Activated CD4-positive, CD25-positive, alpha-beta regulatory T cell treated with anti-CD3 and anti-CD28 coated beads, Interleukin-2, amount 50 U/mL, for 72 hours (primary cell): ENCODE data around the gene SERP2.

ENCODE experiments used
- DNase-seq: peaks from one replicate; pipeline ENCODE4 v3.0.0; 2021

The SERP2 gene

DNA sequence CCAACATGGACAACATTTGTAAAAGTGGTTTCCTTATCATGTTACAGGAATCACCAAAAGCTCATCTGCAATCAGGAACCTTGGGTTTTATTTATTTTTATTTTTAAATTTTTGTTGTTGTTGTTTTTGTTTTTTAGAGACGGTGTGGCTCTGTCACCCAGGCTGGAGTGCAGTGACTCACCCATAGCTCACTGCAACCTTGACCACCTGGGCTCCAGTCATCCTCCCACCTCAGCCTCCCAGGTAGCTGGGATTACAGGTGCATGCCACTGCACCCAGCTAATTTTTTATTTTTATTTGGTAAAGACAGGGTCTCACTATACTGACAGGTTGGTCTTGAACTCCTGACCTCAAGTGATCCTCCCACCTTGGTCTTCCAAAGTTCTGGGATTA, 13.6 kb upstream of the SERP2 start:
- DNase-seq, result no peak

DNA sequence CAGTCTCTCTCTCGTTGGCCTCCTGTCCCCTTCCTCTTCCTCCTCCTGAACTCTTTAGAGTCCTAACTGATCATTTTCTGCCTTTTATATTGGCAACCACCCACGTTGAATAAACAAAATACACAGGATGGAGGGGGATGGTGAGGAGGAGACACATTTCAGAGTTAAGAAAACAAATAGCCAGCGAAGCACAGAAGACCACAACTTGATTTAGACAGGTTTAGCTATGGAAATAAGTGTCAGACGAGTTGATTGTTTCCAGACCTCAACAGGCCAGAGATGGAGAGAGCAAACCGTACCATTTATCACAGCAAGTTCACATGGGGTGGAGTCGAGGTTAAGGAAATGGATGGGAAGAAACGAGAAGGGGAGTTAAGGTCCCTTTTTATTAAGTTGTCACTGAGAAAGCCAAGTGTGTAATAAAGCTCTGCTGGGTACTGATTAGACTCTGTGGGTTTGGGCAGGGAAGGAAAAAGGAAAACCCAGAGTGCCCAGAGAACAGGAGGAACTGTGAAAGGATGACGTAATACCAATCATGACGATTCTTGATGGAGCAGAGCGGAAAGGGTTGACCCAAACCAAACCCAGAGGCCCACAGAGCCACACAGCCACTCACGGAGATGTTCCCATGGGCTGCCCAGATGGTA, 11.1 kb upstream of the SERP2 start:
- no peak for DNase-seq

DNA sequence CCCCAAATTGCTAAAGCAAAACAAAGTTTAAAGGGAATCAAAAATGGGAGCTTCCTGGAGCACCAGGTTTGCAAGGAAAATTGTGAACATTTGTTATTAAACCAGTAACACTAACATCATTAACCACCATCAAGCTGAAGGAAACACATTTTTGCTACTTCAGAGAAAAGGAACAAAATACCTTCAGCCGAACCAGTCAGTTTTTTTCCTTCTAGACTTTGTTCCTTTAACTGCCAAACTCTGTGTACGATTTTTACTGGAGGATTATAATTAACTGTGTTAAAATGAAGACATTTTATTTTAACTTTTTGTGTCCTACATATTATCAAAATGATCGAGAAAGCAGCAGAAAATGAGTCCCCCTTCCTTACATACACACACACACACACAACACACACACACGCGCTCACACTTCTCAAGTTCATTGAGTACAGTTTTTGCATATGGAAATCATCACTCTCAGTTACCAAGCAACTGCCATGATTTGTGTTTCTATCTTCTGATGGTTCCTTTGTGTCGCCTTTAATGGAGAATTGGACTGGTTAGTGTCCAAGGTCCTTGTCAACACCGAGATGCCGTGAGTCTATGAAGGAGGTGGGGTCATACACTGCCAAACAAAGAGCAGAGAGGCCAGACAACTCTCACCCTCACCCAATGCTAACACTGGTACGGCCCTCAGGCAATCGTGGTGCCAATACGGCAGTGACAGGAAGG, 9.8 kb upstream of the SERP2 start:
- DNase-seq, result no peak

DNA sequence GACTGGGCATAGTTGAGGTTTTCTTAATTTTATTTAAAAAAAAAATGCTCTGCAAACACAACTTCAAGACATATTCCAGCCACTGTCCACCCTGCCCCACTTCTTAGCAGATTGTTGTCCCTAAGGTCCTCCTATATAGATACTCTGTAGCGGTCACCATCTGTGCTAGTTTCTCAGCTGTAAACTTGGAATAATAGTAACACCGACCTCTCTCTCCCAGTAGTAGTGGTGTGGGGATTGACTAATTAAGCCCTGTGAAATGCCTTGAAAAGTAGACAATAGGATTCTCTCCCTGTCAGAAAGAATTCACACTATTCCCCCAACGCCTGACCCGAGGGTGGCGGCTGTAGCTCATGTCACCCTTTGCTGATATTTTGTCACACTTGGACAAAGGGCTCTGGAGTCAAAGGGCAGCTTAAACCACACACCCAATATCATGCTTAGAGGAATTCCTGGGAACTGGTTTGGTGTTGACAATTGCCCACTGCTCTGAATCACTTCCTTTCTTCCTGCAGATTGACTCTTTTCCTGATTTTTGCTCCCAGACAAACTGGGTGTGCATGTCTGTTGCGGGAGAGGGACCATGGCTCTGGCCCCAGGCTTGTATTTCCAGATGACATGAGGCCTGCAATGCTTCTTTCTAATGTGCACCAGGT, 9.2 kb upstream of the SERP2 start:
- DNase-seq, result no peak

DNA sequence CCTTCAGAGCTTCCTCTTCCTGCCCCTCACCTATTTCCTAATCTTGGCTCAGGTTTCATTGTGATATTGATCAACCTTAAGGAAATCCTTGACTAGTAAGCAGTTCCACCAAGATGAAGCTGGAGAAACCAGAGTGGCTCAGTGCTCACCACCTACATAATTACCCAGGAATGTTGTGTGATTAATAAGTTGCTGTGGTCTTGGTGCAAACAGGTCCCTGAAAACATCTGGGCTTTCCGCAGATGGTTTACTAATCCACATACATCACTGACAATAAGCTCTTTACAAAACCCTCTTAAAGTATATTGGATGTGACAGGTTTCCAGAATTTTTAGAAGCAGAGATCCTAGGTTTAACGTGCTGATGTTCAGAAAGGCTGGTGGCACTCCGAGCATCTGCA, 8.6 kb upstream of the SERP2 start:
- DNase-seq, result no peak

DNA sequence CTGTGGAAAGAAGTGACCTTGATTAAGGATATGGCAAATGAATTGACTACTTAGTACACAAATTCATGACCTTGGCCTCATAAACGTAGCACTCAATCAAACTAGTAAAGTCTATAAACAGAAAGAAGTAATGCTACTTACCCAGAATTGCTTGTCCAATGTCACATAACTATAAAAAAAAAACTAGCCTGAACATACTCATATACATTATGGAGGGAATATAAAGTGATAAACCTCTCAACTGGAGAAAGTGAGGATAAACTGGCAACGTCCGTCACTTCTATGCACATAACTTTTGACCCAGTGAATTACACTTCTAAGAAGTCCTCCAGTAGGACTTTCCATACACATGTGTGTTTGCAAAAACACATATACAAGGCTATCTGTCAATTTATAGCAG, 7.7 kb upstream of the SERP2 start:
- no peak for DNase-seq

DNA sequence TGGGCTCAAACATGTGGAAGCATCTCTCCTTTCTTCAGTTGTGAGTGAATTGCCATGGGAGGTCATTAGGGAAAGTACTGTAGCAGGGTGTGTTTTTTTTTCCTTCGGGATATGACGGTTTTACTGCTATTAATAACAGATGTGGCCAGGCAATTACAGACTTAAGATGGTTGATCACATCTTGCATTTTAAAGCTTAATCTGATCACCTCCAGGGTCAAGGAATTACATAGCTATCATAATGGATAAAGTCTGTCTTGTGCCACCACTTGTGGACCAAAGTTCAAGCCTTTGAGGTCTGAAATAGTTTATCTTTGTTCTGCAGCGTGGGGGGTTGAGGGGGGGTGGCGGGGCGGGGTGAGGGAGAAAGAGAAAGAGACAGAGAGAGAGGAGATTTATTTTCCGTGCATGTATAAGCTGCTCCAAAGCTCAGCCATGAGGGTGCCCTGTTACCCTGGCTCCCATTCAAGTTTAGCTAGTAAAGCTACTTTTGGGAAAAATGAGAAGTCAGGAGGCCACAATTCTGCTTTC, 5.5 kb upstream of the SERP2 start:
- DNase-seq, result no peak

DNA sequence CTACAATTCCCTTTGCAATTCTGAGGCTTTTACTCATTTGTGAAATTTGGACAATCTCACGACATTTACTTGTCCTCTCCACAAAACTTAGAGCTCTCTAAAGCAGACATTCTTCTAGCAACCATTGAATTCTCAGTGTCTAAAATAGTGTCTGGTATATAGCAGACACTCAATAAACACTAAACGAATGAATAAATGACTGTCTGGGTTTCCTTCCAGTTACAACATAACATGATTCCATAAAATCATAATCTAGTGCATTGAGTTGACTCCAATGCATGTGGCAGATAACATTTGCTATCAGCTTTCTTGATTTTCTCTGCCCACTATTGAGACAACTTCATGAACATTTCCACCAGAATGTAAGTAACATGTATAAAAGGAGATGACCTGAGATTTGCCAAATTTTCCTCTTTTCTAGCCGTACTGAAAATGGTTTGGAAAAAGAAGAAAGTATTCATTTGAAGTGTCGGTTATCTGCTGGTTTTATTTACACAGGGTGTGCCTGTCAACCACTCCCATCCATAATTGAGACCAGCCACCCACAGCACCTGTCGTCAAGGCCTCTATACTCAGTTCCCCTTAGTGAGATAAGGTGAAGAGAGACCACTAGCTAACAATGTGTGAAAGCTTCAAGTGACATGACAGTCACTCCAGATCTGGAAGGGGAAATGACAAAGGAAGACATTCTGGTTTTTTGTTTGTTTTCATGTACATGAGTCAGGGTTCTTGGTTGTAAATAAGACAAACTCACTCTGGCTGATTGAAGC, 4.8 kb upstream of the SERP2 start:
- DNase-seq, result no peak

DNA sequence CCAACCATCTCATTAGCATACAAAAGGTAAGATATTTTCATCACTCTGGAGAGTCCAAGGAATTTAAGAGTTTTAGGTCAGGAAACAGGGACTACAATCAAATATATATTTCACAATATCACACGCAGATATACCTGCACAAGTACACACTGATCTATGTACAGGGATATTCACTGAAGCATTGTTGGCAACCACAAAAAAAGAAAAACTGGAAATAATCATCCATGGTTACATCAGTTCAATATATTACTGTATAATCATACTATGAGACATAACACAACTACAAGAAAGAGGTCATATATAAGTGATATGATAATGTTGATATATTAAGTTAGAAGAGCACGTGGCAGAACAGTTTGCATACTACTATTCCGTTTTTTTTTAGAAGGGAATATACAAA, 2.2 kb upstream of the SERP2 start:
- no peak for DNase-seq

DNA sequence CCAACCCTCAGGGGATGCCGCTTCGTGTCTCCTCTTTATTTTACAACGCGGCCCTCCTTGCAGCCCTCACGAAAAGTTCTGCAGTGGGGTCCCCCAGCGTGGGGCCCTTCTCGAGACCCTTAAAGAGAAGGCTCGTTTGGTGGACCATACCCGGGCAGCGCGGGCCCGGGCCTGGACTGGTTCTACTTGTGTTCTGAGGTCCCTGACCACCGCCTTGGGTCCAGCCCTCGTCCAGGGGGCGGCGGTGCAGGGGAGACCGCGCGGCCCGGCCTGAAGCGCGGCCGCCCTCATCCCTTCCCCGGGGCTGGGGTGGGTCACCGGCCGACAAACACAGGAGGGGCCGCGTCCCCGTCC, 400 bp upstream of the SERP2 start:
- no peak for DNase-seq

DNA sequence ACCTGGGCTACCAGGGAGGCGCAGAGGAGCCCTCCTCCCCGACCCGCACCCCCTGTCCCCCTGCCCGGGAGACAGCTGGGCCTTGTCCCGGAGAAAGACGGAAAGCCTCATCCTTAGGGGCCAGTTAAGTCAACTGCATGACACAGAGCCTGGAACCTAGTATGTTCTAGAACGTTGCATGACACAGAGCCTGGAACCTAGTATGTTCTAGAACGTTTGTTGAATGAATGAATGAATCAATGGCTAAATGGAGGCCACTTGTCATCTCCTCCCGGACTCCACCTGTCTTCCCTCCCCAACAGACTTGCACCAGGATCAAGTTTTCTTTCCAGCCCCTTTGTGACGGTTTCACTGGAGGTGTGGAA, 706 bp downstream of the SERP2 start:
- no peak for DNase-seq

DNA sequence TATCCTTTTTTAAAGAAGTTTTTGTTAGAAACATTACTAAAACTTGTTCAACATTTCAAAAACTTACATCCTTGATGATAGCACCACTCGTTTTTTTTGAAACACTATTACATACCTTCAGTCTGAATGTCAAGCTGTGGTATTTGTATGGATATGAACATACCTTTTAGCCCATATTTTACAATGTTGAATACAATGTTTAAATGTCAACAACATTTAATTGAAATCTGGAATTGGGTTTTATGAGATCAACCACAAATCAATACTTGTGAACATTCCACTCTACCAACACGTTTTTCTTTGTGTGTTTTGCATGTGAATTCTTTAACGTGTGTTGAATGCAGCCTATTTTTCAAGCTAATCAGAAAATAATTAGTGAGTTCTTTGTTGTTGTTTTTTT, 4.7 kb downstream of the SERP2 start:
- DNase-seq, result no peak

DNA sequence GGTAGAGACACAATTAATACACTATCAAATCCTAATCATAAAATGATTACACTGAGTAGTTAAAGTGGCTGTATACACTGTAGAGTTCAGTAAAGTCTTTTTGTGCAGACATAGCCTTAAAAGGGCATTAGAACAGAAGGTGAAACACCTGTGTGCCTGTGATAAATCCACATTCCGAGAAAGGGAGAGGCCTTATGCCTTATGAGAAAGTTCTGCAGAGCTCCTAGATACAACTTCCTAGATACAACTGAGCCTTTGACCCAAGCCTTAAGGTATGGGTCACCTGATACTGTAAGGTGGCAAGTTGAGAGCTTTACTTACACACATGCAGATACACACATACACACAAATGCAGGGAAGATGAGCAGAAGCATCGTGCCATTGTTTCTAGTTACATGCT, 6.3 kb downstream of the SERP2 start:
- no peak for DNase-seq

DNA sequence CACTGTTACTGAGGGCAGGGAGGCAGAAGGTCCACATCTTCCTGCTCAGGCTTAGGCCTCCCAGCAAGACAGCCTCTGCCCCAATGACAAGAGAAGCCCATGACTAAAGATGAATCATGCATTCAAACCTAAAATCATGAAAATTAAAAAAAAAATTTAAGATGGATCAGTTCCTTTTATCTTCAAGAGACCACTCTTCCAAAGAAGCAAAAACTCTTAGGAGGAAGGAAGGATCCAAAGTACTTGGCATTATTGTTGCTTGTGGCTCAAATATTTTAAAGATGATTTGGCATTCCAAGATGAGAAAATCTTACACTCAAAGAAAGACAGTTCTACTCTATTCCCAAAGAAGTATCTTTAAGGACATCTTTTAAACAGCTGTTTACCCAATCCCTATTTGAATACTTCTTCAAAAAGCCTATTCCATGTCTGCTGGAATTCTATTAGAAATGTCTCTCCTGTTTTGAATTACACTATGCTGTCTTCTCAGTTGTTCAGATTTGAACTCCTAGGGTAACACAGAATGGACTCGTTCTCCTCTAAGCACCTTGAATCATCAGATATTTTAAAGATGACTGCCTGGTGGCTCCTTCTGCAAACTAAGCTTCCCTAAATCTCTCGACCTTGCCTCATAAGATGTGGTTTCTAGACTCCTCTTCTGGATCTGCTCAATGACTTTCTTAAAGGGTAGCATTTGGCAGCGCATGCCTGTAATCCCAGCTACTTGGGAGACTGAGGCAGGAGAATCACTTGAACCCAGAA, 7.0 kb downstream of the SERP2 start:
- no peak for DNase-seq

DNA sequence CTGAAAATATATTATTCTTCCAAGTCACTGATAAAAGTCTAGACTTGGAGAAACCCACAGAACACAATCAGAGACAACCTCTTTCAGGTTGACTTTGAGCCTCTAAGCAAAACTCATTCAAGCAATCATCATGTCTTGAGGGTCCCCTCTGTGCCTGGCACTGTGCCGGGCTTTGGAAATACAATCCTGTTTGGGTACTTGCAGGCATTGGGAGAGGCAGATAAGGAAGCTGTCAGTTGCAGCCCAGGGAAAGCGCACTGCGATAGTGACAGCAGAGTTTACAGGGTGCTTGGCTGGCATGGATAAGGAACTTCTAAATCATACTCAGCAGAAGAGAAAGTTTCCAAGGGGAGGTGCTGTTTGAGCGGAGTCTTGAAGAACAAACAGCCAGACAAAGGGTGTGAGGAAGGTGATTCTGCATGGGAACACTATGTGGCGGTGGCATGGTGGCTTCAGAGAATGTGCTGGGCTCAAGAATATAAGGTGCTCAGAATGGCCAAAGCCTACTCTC, 9.1 kb downstream of the SERP2 start:
- DNase-seq, result no peak

DNA sequence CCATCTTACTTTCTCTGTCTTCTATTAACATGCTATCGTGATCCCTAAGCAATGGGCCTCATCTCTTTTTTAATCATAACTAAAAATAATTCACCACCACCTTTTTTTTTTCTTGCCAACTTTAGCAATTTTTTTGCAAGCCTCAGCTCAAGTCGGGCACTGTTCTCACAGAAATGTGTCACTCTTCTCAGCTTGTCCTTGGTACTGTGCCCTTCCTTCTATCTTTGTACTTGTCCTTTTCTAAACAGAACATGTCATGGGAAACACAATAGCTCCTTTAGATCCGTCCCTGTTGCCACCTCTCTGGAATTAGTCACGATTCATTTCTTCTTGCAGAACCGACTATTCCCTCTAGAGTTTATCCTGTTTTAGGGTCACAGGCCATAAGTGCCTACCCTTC, 10.3 kb downstream of the SERP2 start:
- DNase-seq, result no peak

DNA sequence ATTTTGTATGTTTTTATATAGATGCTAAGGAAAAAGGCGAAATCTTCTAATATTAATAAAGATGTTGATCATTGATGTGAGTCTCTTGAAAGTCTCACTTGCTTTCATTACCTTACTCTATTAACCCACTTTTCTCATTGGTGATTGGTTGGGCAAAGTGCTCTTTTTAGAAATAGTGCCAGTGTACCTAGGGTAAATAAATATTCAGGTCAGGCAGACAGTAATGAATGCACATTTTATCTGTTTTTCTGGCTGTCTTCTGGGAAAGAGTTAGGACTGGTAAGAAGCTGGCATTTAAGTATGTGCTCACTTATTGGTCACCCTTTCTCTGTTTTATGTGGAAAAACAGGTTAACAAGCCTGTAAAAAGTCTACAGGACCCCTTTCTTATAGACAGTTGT, 11.2 kb downstream of the SERP2 start:
- no peak for DNase-seq

DNA sequence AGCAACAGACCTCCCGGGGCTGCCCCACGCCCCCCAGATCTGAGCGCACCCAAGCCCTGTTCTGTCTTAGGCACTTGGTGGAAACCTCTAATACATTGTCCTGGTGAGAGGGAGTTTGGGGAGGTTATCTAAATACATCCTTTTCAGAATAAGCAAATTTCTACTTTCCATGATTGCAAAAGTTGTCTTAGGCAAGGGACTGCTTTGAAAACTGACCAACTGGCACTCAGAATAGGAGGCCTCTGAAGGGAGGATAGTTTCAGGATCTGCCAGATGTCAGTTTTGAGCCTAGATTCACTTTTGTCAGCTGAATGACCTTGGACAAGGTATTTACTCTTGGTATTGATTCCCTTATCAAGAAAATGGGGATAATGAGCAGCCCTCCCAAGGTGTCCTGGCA, 11.8 kb downstream of the SERP2 start:
- no peak for DNase-seq

DNA sequence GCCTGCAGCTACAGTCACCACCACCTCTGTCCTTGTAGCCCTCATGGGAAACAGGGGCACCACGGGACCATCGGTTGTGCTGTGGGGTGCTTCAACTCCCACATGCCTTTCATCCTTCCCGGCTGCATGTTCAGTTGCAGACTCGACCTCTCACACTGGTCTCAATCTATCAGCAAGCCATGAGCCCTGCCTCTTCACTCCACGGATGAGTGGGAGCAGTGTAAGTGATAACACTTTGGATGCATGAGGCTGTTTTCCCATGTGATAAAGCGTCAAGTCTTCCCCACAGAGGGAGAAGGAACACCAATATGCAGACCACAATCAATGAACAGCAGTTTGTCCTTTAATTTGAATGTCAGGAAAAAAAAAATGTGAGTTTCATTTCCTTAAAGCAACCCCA, 12.2 kb downstream of the SERP2 start:
- no peak for DNase-seq

DNA sequence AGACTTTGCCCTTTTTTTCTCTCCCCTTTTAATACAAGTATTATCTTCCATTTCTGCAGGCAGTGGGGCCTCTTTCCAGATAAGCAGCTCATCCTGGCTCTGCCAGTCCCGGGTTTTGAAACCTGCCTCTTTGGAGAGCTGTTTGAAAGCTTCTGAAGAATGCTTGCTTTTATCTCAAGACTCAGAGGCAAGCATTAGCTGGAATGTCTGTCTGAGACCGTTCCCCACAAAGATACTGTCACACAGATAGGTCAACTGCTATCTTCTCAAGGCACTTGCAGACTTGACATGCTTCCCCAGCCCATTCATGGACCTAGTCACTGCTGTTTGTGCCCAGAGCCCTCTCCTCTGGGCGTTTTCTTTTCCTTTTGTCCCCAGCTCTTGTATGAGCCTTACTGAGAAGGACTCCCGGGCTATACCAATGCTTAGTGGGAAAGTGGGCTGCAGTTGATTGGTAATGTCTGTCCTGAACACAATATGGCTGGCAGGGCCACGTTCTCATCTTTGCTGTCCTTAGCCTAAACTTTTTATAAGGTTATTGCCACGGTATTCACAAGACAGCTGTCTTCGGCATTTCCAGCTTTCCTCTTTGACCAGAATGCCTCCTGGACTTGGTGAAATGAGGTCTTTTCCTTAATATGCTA, 13.4 kb downstream of the SERP2 start:
- DNase-seq, result no peak

DNA sequence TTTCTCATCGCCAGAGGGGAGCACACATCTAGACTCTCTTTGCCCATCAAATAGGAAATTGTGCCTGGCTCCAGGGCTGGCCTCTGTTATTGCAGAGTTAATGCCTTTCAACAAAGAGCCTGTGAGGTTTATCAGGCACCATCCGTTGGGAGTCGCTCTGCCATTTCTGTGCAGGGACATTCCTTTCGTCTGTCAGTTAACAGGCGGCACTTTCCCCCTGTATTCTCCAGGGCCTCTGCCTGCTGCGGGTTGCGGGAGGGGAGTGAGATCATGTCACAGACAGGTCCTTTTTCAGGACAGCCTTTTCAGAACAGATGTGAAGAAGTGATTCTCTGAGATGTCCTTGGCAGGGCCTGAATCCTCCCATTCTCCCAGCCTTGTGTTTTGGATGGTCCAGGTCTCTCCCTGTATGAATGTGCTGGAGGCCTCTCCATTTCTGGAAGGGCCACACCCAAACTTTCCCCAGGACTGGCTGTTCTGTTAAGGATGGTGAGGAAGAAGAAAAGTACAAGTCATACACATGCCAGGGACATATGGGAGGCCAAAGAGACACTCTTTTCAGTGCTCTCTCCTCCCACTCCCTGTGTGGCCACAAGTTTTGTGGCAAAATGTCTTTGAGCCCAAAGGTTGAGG, 14.9 kb downstream of the SERP2 start:
- no peak for DNase-seq
